Activated T-helper 1 cell treated with anti-CD3 and anti-CD28 coated beads, Interleukin-12 subunit alpha, Interleukin-12 subunit beta, Interleukin-2, Interleukin-4 antibody, amounts not matched to agents 30 ng/mL and 10 ng/mL and 1 ng/mL, durations not matched to agents 14 hours and 24 hours and 36 hours (primary cell): ENCODE results near the gene RPS6KA6. TPM values are rescaled to one million over a fixed set of nuclear protein-coding genes. Genes with fewer than 3 reads are reported as not detected.

Experiments
- DNase-seq: peaks from one replicate; pipeline ENCODE4 v3.0.0; 2021; ENCODE audit warnings: low spot score
- H3K27ac Mint-ChIP-seq: one replicate; pipeline ENCODE4 v1.8.0; 2021; ENCODE audit warnings: mild to moderate bottlenecking, mixed read lengths
- H3K27me3 Mint-ChIP-seq: one replicate; pipeline ENCODE4 v1.8.0; 2022; ENCODE audit warnings: mild to moderate bottlenecking, moderate library complexity, mixed read lengths; ENCODE audit not compliant: insufficient read depth
- H3K36me3 Mint-ChIP-seq: one replicate; pipeline ENCODE4 v1.8.0; 2021; ENCODE audit warnings: low read depth, mixed read lengths
- H3K4me1 Mint-ChIP-seq: one replicate; pipeline ENCODE4 v1.8.0; 2021; ENCODE audit warnings: low read depth, mixed read lengths
- H3K4me3 Mint-ChIP-seq: one replicate; pipeline ENCODE4 v1.8.0; 2021; ENCODE audit warnings: mild to moderate bottlenecking, moderate library complexity, mixed read lengths
- H3K9me3 Mint-ChIP-seq: one replicate; pipeline ENCODE4 v1.8.0; 2021; ENCODE audit warnings: mixed read lengths
- intact Hi-C: fragments of 100-400 bp; cut with micrococcal nuclease; formaldehyde crosslinking; loops from one replicate; pipeline ENCODE4 v1.15.1; 2024
- total RNA-seq: library from RNA; stranded (reverse); gene quantifications from 2 replicates; pipeline ENCODE4 v1.2.3, GENCODE V29; 2022

The RPS6KA6 gene
- total RNA-seq, 1 donor from 2014 or later: not detected

- no peak overlapping the region for H3K27ac Mint-ChIP-seq
- no peak for DNase-seq
- intact Hi-C loops: no loop called here
- peaks cover 15% of the 10 kb centered on the region for H3K27me3 Mint-ChIP-seq
- H3K36me3 Mint-ChIP-seq: no peaks in the 10 kb centered on the region
- H3K4me3 Mint-ChIP-seq: peak overlapping the region; percentile 47
- no peaks in the 10 kb centered on the region for H3K9me3 Mint-ChIP-seq
- no peaks in the 10 kb centered on the region for H3K4me1 Mint-ChIP-seq
Observed at GRCh38 chrX:84186603-84187532, 1.1 kb downstream of the RPS6KA6 start.

- intact Hi-C loops: no loop called here
- no peaks in the 10 kb centered on the region for H3K9me3 Mint-ChIP-seq
- no peak overlapping the region for H3K27ac Mint-ChIP-seq
- no peaks in the 10 kb centered on the region for H3K36me3 Mint-ChIP-seq
- DNase-seq: no peak
- peaks cover 9% of the 10 kb centered on the region for H3K27me3 Mint-ChIP-seq
- H3K4me3 Mint-ChIP-seq: no peak overlapping the region
- H3K4me1 Mint-ChIP-seq: no peaks in the 10 kb centered on the region
Observed at GRCh38 chrX:84182516-84182915, 5.5 kb downstream of the RPS6KA6 start.

DNA sequence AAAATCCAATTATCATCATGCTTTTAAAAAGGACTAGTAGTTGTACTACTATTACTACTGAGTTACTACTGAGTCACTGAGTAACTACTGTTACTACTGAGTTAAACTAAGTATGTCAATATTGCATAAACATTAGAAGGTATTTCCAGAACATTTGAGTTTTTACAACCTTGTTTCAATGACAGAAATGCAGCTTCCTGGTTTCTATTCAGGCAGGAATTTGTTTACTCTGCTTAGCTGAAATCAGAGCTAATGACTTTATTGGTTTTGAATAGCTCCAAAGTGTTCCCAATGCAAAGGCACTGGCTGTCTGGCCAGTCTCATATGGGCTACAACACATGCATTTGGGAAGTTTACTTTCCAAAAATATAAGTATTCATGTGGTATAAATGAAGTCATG lies 12.0 kb downstream of the RPS6KA6 start:
- no peaks in the 10 kb centered on the region for H3K36me3 Mint-ChIP-seq
- no peaks in the 10 kb centered on the region for H3K4me1 Mint-ChIP-seq
- H3K27ac Mint-ChIP-seq: no peak overlapping the region
- DNase-seq: no peak
- H3K27me3 Mint-ChIP-seq: no peaks in the 10 kb centered on the region
- H3K4me3 Mint-ChIP-seq: no peak overlapping the region
- intact Hi-C loops: no loop called here
- no peaks in the 10 kb centered on the region for H3K9me3 Mint-ChIP-seq

GRCh38 chrX:84175274-84175673 lies 12.7 kb downstream of the RPS6KA6 start:
- DNase-seq: no peak
- intact Hi-C loops: no loop called here
- H3K9me3 Mint-ChIP-seq: no peaks in the 10 kb centered on the region
- H3K4me3 Mint-ChIP-seq: no peak overlapping the region
- no peaks in the 10 kb centered on the region for H3K36me3 Mint-ChIP-seq
- no peaks in the 10 kb centered on the region for H3K27me3 Mint-ChIP-seq
- no peaks in the 10 kb centered on the region for H3K4me1 Mint-ChIP-seq
- no peak overlapping the region for H3K27ac Mint-ChIP-seq

DNA sequence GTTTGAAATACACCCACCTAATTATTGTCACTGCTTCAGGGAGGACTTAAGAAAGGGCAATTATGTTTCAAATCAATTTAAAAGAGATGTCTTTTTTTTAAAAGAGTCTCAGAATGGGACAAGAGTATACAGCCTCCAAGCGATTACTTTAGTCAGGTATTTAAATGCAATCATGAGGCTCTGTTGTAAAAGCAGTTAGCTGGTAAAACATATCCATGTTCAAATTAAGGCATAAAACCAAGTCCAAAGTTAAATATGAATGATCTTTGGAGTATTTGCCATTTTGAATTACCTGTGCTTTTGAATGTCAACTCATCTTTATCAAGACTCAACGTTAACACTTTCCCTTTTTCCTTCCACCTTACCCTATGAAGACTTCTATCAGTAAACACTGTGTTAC lies 13.7 kb downstream of the RPS6KA6 start:
- no peaks in the 10 kb centered on the region for H3K9me3 Mint-ChIP-seq
- H3K4me3 Mint-ChIP-seq: no peak overlapping the region
- H3K36me3 Mint-ChIP-seq: no peaks in the 10 kb centered on the region
- H3K27me3 Mint-ChIP-seq: no peaks in the 10 kb centered on the region
- H3K27ac Mint-ChIP-seq: no peak overlapping the region
- no peak for DNase-seq
- intact Hi-C loops: no loop called here
- no peaks in the 10 kb centered on the region for H3K4me1 Mint-ChIP-seq

- H3K36me3 Mint-ChIP-seq: no peaks in the 10 kb centered on the region
- no peaks in the 10 kb centered on the region for H3K27me3 Mint-ChIP-seq
- no peak for DNase-seq
- H3K4me1 Mint-ChIP-seq: no peaks in the 10 kb centered on the region
- no peak overlapping the region for H3K4me3 Mint-ChIP-seq
- intact Hi-C loops: no loop called here
- H3K27ac Mint-ChIP-seq: no peak overlapping the region
- H3K9me3 Mint-ChIP-seq: no peaks in the 10 kb centered on the region
Observed at GRCh38 chrX:84170931-84171330, 17.1 kb downstream of the RPS6KA6 start.

DNA sequence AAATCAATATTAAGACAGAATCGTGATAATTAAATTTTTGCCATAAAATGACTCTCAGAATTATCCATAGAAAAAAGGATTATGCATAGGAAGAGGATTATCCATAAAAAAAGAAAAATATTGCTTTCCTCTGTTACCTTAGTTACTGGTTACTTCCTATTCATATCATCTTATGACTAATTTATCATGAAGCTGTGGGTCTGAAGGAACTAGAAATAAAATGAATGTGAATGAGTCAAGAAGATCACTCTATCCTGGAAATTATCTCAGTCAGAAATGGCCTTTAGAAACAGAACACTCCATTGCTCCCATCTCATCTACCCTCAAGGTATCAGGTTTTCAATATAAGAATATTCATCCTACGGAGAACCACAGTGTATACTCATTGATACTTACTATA lies 19.4 kb downstream of the RPS6KA6 start:
- Mint-ChIP-seq H3K4me3 (no peak overlapping the region), H3K27ac (no peak overlapping the region), H3K36me3 (no peaks in the 10 kb centered on the region), H3K9me3 (no peaks in the 10 kb centered on the region), H3K27me3 (no peaks in the 10 kb centered on the region), H3K4me1 (no peaks in the 10 kb centered on the region)
- intact Hi-C loops: no loop called here
- DNase-seq: no peak

DNA sequence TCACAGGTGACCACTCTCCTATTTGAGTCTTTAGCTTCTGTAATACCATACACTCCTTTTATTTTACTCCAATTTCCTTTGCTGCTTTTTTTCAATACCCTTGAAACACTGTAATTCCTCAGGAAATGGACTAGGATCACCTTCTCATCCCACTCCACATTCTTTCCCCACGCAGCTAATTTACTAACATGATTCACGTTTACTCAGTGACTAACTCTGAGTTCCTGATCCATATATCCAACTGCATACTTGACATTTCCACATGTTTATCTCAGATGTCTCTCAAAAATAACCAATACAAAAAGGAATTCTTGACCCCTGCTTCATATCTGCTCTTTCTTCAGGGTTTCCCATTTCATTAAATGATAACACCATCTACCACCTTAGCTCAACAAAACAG lies 19.9 kb downstream of the RPS6KA6 start:
- Mint-ChIP-seq H3K9me3 (no peaks in the 10 kb centered on the region), H3K27me3 (no peaks in the 10 kb centered on the region), H3K4me3 (no peak overlapping the region), H3K4me1 (no peaks in the 10 kb centered on the region), H3K27ac (no peak overlapping the region), H3K36me3 (no peaks in the 10 kb centered on the region)
- no peak for DNase-seq
- intact Hi-C loops: no loop called here

GRCh38 chrX:84165711-84166110 lies 22.3 kb downstream of the RPS6KA6 start:
- no peaks in the 10 kb centered on the region for H3K36me3 Mint-ChIP-seq
- H3K4me3 Mint-ChIP-seq: no peak overlapping the region
- no peak overlapping the region for H3K27ac Mint-ChIP-seq
- H3K9me3 Mint-ChIP-seq: no peaks in the 10 kb centered on the region
- no peak for DNase-seq
- H3K4me1 Mint-ChIP-seq: no peaks in the 10 kb centered on the region
- H3K27me3 Mint-ChIP-seq: no peaks in the 10 kb centered on the region
- intact Hi-C loops: no loop called here

- Mint-ChIP-seq H3K27me3 (no peaks in the 10 kb centered on the region), H3K4me3 (no peak overlapping the region), H3K36me3 (no peaks in the 10 kb centered on the region), H3K9me3 (no peaks in the 10 kb centered on the region), H3K4me1 (no peaks in the 10 kb centered on the region), H3K27ac (no peak overlapping the region)
- intact Hi-C loops: no loop called here
- no peak for DNase-seq
Observed at GRCh38 chrX:84162401-84162800, 25.6 kb downstream of the RPS6KA6 start.

DNA sequence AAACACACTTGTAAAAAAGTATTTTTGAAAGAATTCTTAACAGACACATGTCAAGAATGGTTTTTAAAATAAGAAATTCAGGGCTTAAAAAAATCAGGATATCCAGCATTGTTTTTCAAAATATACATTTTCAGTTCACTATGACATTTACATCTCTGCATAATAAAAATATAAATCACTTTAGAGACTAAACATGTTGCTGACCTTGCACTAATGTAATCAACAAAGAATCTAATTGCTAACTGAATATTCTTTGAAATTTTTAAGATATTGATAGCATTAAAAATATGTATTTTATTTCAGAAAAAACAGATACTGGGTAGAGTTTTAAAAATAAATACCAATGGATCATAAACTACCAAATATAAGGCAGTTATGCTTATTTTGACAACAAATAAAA lies 26.4 kb downstream of the RPS6KA6 start:
- DNase-seq: no peak
- Mint-ChIP-seq H3K27me3 (no peaks in the 10 kb centered on the region), H3K36me3 (no peaks in the 10 kb centered on the region), H3K9me3 (no peaks in the 10 kb centered on the region), H3K4me3 (no peak overlapping the region), H3K4me1 (no peaks in the 10 kb centered on the region), H3K27ac (no peak overlapping the region)
- intact Hi-C loops: no loop called here

DNA sequence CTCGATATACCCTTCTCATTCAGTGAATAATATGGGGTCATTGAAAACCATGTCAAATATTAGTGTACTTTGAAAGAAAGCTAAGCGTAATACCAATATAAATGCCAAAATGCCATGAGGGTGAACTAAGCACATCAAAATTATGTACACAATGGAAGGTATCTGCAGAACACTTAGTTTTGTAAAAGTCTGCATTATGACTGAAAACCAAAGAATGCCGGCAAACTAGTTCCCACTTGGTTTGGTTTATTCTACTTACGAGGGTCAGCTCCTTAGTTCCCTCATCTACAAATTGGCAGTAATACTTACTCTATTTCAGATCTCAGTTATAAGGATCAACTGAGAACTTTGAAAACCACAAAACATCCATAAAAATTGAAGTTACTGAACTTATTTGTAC lies 27.3 kb downstream of the RPS6KA6 start:
- no peak for DNase-seq
- H3K4me1 Mint-ChIP-seq: no peaks in the 10 kb centered on the region
- intact Hi-C loops: no loop called here
- H3K9me3 Mint-ChIP-seq: no peaks in the 10 kb centered on the region
- H3K36me3 Mint-ChIP-seq: no peaks in the 10 kb centered on the region
- no peak overlapping the region for H3K27ac Mint-ChIP-seq
- no peak overlapping the region for H3K4me3 Mint-ChIP-seq
- H3K27me3 Mint-ChIP-seq: no peaks in the 10 kb centered on the region

GRCh38 chrX:84156821-84157220 lies 31.2 kb downstream of the RPS6KA6 start:
- Mint-ChIP-seq H3K27me3 (no peaks in the 10 kb centered on the region), H3K4me3 (no peak overlapping the region), H3K9me3 (no peaks in the 10 kb centered on the region), H3K27ac (no peak overlapping the region), H3K36me3 (no peaks in the 10 kb centered on the region), H3K4me1 (no peaks in the 10 kb centered on the region)
- no peak for DNase-seq
- intact Hi-C loops: no loop called here

DNA sequence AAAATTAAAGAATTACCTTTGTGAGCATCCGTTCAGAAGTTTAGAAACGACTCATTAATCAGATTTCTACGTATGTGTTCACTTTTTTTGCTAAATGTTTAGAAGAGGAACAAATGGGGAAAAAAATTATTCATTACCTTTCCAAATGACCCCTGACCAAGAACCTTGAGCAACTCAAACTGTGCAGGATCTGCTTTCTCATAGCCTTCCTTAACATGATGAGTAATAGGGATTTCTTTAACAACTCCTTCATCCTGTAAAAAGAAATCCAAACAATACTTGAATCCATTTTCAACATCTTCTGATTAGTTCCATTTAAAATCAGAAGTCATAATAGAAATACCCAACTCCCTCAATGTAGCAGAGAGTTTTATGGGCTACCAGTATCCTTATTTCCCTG lies 32.1 kb downstream of the RPS6KA6 start:
- Mint-ChIP-seq H3K36me3 (no peaks in the 10 kb centered on the region), H3K4me1 (no peaks in the 10 kb centered on the region), H3K27ac (no peak overlapping the region), H3K4me3 (no peak overlapping the region), H3K9me3 (no peaks in the 10 kb centered on the region), H3K27me3 (no peaks in the 10 kb centered on the region)
- intact Hi-C loops: no loop called here
- DNase-seq: no peak
